Activated CD8-positive, alpha-beta T cell treated with anti-CD3 and anti-CD28 coated beads for 36 hours (primary cell): Measurements from ENCODE around the gene CAMTA1. TPM values are rescaled to one million over a fixed set of nuclear protein-coding genes. Genes with fewer than 3 reads are reported as not detected.

Source experiments
- ATAC-seq: fragments of 200-7000 bp; cut with Tn5 transposase; one replicate; pipeline ENCODE4 v1.10.0; 2021; ENCODE audit warnings: mild to moderate bottlenecking, moderate library complexity
- CTCF ChIA-PET: fragments of 350-600 bp; sonication (Branson Sonifier 250); formaldehyde crosslinking; loops from one replicate; lab custom pipeline; 2021; ENCODE audit warnings: antibody characterized with exemption; lab: Charles Lee
- POLR2A ChIA-PET: fragments of 350-600 bp; sonication (Branson Sonifier 250); formaldehyde crosslinking; loops from one replicate; lab custom pipeline; 2021; ENCODE audit warnings: antibody characterized with exemption; lab: Charles Lee
- DNase-seq: peaks from one replicate; pipeline ENCODE4 v3.0.0-alpha.2; 2020
- H3K27ac Mint-ChIP-seq: one replicate; pipeline ENCODE4 v1.8.0; 2021; ENCODE audit warnings: mild to moderate bottlenecking, mixed read lengths
- H3K27me3 Mint-ChIP-seq: one replicate; pipeline ENCODE4 v1.8.0; 2021; ENCODE audit warnings: mixed read lengths
- H3K36me3 Mint-ChIP-seq: one replicate; pipeline ENCODE4 v1.8.0; 2021; ENCODE audit warnings: low read depth, mixed read lengths
- H3K4me1 Mint-ChIP-seq: one replicate; pipeline ENCODE4 v1.8.0; 2021; ENCODE audit warnings: low read depth, mixed read lengths
- H3K4me3 Mint-ChIP-seq: one replicate; pipeline ENCODE4 v1.8.0; 2021; ENCODE audit warnings: mild to moderate bottlenecking, moderate library complexity, mixed read lengths
- H3K9me3 Mint-ChIP-seq: one replicate; pipeline ENCODE4 v1.8.0; 2021; ENCODE audit warnings: mixed read lengths
- intact Hi-C: fragments of 100-400 bp; cut with micrococcal nuclease; formaldehyde crosslinking; loops from one replicate; pipeline ENCODE4 v1.10.0; 2022
- total RNA-seq, 2 experiments: library from RNA; stranded (reverse); gene quantifications; one replicate each; pipeline ENCODE4 v1.2.3, GENCODE V29; 2021
- TF ChIP-seq, protein P1 (sequence below): fragments of 200-600 bp; IDR thresholded peaks from one replicate; pipeline ENCODE4 v1.8.0; 2022; ENCODE audit warnings: antibody characterized with exemption, mild to moderate bottlenecking

Gene CAMTA1
- total RNA-seq, 2 experiments from 2014 or later, result 67.7 to 70.9 TPM

GRCh38 chr1:7642781-7643529, 857.7 kb downstream of the CAMTA1 start:
- Mint-ChIP-seq H3K36me3 (no peaks in the 10 kb centered on the region), H3K4me1 (no peaks in the 10 kb centered on the region), H3K27ac (no peak overlapping the region), H3K9me3 (no peaks in the 10 kb centered on the region), H3K4me3 (no peak overlapping the region), H3K27me3 (no peaks in the 10 kb centered on the region)
- no peak for DNase-seq
- ChIA-PET POLR2A (no interaction called here), CTCF (no interaction called here)
- intact Hi-C loops, result loop anchor here (10.0 kb wide), 1 partner anchor 188 kb away; no protein-coding TSS in a partner anchor
- TF ChIP-seq, protein P1, sequence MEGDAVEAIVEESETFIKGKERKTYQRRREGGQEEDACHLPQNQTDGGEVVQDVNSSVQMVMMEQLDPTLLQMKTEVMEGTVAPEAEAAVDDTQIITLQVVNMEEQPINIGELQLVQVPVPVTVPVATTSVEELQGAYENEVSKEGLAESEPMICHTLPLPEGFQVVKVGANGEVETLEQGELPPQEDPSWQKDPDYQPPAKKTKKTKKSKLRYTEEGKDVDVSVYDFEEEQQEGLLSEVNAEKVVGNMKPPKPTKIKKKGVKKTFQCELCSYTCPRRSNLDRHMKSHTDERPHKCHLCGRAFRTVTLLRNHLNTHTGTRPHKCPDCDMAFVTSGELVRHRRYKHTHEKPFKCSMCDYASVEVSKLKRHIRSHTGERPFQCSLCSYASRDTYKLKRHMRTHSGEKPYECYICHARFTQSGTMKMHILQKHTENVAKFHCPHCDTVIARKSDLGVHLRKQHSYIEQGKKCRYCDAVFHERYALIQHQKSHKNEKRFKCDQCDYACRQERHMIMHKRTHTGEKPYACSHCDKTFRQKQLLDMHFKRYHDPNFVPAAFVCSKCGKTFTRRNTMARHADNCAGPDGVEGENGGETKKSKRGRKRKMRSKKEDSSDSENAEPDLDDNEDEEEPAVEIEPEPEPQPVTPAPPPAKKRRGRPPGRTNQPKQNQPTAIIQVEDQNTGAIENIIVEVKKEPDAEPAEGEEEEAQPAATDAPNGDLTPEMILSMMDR, result no peak
- ATAC-seq, result no peak

GRCh38 chr1:7643530-7643929, 858.3 kb downstream of the CAMTA1 start:
- no peaks in the 10 kb centered on the region for H3K9me3 Mint-ChIP-seq
- no peaks in the 10 kb centered on the region for H3K4me1 Mint-ChIP-seq
- intact Hi-C loops, result loop anchor here (10.0 kb wide), 1 partner anchor 189 kb away; no protein-coding TSS in a partner anchor
- no peak overlapping the region for H3K4me3 Mint-ChIP-seq
- H3K27ac Mint-ChIP-seq, result no peak overlapping the region
- no peak for DNase-seq
- POLR2A ChIA-PET, result no interaction called here
- TF ChIP-seq, protein P1, result no peak
- H3K36me3 Mint-ChIP-seq, result no peaks in the 10 kb centered on the region
- ATAC-seq, result no peak
- CTCF ChIA-PET, result no interaction called here
- no peaks in the 10 kb centered on the region for H3K27me3 Mint-ChIP-seq

DNA sequence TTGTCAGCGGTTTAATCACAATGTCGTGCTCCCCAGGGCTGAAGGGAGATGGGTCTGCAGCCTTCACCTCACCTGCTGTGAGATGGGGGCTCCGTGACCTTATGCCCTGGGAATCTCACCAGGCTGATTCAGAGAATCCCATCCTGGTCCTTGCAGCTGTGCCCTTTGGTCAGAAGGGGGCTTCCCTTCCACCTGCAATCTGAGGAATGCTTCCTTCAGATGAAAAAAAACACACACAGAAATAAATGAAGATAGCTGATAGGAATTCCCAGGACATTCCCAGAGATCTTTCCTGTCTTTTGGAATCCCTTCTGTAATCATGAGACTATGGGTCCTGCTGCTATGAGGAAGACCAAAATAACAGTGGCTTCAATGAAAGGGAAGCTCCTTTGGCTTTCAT, 858.8 kb downstream of the CAMTA1 start:
- Mint-ChIP-seq H3K4me1 (no peaks in the 10 kb centered on the region), H3K4me3 (no peak overlapping the region), H3K27me3 (no peaks in the 10 kb centered on the region), H3K27ac (no peak overlapping the region), H3K9me3 (no peaks in the 10 kb centered on the region), H3K36me3 (no peaks in the 10 kb centered on the region)
- intact Hi-C loops, result loop anchor here (10.0 kb wide), 1 partner anchor 189 kb away; no protein-coding TSS in a partner anchor
- POLR2A ChIA-PET, result no interaction called here
- ATAC-seq (no peak), DNase-seq (no peak)
- CTCF ChIA-PET, result no interaction called here
- TF ChIP-seq, protein P1, result no peak

GRCh38 chr1:7644961-7645750, 859.9 kb downstream of the CAMTA1 start:
- CTCF ChIA-PET, result interaction anchor here (1.0 kb wide), 1 partner anchor 24 kb away, joined by 3 read pairs; no protein-coding TSS in a partner anchor
- ATAC-seq (no peak), DNase-seq (no peak)
- Mint-ChIP-seq H3K4me1 (no peaks in the 10 kb centered on the region), H3K9me3 (no peaks in the 10 kb centered on the region), H3K4me3 (no peak overlapping the region), H3K27ac (no peak overlapping the region), H3K27me3 (no peaks in the 10 kb centered on the region), H3K36me3 (no peaks in the 10 kb centered on the region)
- TF ChIP-seq, protein P1, result no peak
- intact Hi-C loops, result loop anchor here (10.0 kb wide), 1 partner anchor 190 kb away; no protein-coding TSS in a partner anchor
- POLR2A ChIA-PET, result no interaction called here

DNA sequence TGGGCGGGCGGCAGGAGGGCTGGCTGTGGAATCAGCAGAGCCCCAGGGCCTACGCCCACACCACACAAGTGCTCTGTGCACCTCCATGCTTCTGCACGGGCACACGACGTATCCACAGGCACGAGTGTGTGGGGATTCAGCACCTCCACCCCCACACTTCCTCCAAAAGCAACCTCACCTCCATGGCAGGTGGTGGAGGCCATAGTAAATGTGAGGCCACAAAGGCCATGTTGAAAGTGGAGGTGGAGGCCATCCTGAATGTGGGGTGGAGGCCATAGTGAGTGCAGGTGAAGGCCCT, 860.4 kb downstream of the CAMTA1 start:
- TF ChIP-seq, protein P1, result no peak
- ChIA-PET CTCF (interaction anchor here (1.0 kb wide), 1 partner anchor 24 kb away, joined by 3 read pairs; no protein-coding TSS in a partner anchor), POLR2A (no interaction called here)
- Mint-ChIP-seq H3K27ac (no peak overlapping the region), H3K4me3 (no peak overlapping the region), H3K27me3 (no peaks in the 10 kb centered on the region), H3K9me3 (no peaks in the 10 kb centered on the region), H3K36me3 (no peaks in the 10 kb centered on the region), H3K4me1 (no peaks in the 10 kb centered on the region)
- ATAC-seq, result no peak
- intact Hi-C loops, result loop anchor here (10.0 kb wide), 1 partner anchor 191 kb away; no protein-coding TSS in a partner anchor
- no peak for DNase-seq
